CD4-positive, CD25-positive, alpha-beta regulatory T cell (primary cell): ENCODE results near the gene KPNB1. TPM values are rescaled to one million over a fixed set of nuclear protein-coding genes. Genes with fewer than 3 reads are reported as not detected.

Experiments
- ATAC-seq, 2 donors: fragments of 150-1000 bp; cut with Tn5 transposase; one replicate each; pipeline ENCODE4 v1.10.0; 2021; ENCODE audit warnings: low read depth in 2 of 2, moderate number of reproducible peaks in 2 of 2, moderate library complexity in 1 of 2
- DNase-seq, 3 donors: peaks; one replicate each; pipeline versions ENCODE4 v3.0.0 to v3.0.0-alpha.2; 2012 to 2022; ENCODE audit warnings: mixed read lengths in 1 of 3
- H3K27ac ChIP-seq: one replicate; pipeline ENCODE4 v1.7.0; 2013; ENCODE audit warnings: mild to moderate bottlenecking, low read length; ENCODE audit not compliant: insufficient read depth, poor library complexity, severe bottlenecking
- H3K27me3 ChIP-seq: one replicate; pipeline ENCODE4 v1.7.0; 2013; ENCODE audit warnings: low read length; ENCODE audit not compliant: control insufficient read depth, insufficient read depth
- H3K36me3 ChIP-seq: one replicate; pipeline ENCODE4 v1.7.0; 2013; ENCODE audit warnings: mild to moderate bottlenecking, low read length, moderate library complexity; ENCODE audit not compliant: control insufficient read depth, insufficient read depth
- H3K4me1 ChIP-seq: 2 replicates; pipeline ENCODE4 v1.7.0; 2013; ENCODE audit warnings: mild to moderate bottlenecking, low read length; ENCODE audit not compliant: insufficient read depth, control insufficient read depth, poor library complexity, severe bottlenecking
- H3K4me3 ChIP-seq: one replicate; pipeline ENCODE4 v1.7.0; 2013; ENCODE audit warnings: low read depth, mild to moderate bottlenecking, low read length, moderate library complexity
- H3K9me3 ChIP-seq, 2 experiments: 1 replicate in 1 of 2; 2 replicates in 1 of 2; pipeline ENCODE4 v1.7.0; 2013; ENCODE audit warnings: low read length in 2 of 2, mild to moderate bottlenecking in 1 of 2, moderate library complexity in 1 of 2; ENCODE audit not compliant: control insufficient read depth in 2 of 2
- H3K27ac Mint-ChIP-seq, 3 donors: one replicate each; pipeline ENCODE4 v1.8.0; 2020 to 2022; ENCODE audit warnings: mild to moderate bottlenecking in 3 of 3, mixed read lengths in 3 of 3, moderate library complexity in 2 of 3
- H3K27me3 Mint-ChIP-seq: one replicate; pipeline ENCODE4 v1.8.0; 2022; ENCODE audit warnings: mild to moderate bottlenecking, mixed read lengths
- H3K36me3 Mint-ChIP-seq: one replicate; pipeline ENCODE4 v1.8.0; 2020; ENCODE audit warnings: mixed read lengths
- H3K4me1 Mint-ChIP-seq, 4 donors: one replicate each; pipeline ENCODE4 v1.8.0; 2020 to 2022; ENCODE audit warnings: mixed read lengths in 4 of 4, mild to moderate bottlenecking in 1 of 4
- H3K4me3 Mint-ChIP-seq, 4 donors: one replicate each; pipeline ENCODE4 v1.8.0; 2020 to 2022; ENCODE audit warnings: mild to moderate bottlenecking in 4 of 4, mixed read lengths in 4 of 4, moderate library complexity in 3 of 4
- H3K9me3 Mint-ChIP-seq, 7 donors: one replicate each; pipeline ENCODE4 v1.8.0; 2020 to 2022; ENCODE audit warnings: mixed read lengths in 7 of 7, mild to moderate bottlenecking in 3 of 7, moderate library complexity in 2 of 7
- polyA plus RNA-seq, 4 donors: library from polyadenylated mRNA; unstranded; fragments of 300-500 nt; fragmentation: Illumina TruSeq; gene quantifications; one replicate each; pipeline ENCODE4 v1.2.3, GENCODE V29; 2021
- total RNA-seq: library from RNA; stranded (reverse); gene quantifications from one replicate; pipeline ENCODE4 v1.2.3, GENCODE V29; 2022

KPNB1 gene
- total and polyA plus RNA-seq, 5 donors from 2014 or later = 20.4 to 242 (median 24.7) TPM

DNA sequence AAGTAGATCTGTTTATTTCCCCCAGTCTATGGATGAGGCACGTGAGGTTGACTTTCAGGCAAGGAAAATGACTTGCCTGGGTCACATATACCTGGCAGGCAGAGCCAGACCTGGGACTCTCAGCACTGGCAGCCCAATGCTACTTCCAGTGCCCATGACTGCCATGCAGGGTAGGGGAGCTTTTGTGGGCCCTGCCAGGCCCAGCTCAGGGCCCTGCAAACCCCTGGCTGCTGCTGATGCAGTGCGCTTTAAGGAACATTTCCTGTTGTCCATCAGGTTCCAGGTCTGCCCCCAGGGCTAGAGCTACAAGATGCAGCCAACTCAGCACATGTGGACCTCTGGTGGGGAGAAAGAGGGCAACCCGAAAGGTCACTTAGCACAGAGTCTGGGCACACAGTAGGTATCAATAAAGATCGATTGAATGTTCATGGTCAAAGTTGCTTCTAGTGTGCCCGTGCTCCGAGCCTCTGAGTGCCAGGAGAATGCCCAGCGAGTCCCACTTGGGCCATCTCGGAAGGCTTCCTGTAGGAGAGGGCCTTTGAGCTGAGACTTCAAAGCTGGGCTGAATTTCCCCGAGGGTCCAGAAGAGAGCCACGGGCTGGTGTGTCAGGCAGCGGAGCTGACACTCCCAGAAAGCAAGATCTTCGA is 82.8 kb downstream of the KPNB1 start:
- Histone ChIP-seq H3K27me3 (peaks cover 2% of the 10 kb centered on the region), H3K4me1 (peaks cover 32% of the 10 kb centered on the region), H3K36me3 (no peaks in the 10 kb centered on the region), H3K9me3 (no peaks in the 10 kb centered on the region), H3K4me3 (no peak overlapping the region), H3K27ac (peak overlapping the region; percentile 69)
- Mint-ChIP-seq H3K27me3 (peaks cover 10% of the 10 kb centered on the region), H3K9me3 (no peaks in the 10 kb centered on the region), H3K4me1 (peaks cover 5 to 45% (median 6%) of the 10 kb centered on the region in 4 donors), H3K4me3 (peak overlapping the region; percentile 76 to 90 (median 84)), H3K27ac (peak overlapping the region in 1 of 3 donors; percentile 78), H3K36me3 (no peaks in the 10 kb centered on the region)
- DNase-seq = no peak
- ATAC-seq = no peak

GRCh38 chr17:47733047-47733673 is 83.4 kb downstream of the KPNB1 start, which contains the start of gene TBX21:
TBX21 (plus strand) TSS chr17:47733236; CDS start chr17:47733455, 219 bp downstream.
- Histone ChIP-seq H3K9me3 (no peaks in the 10 kb centered on the region), H3K36me3 (no peaks in the 10 kb centered on the region), H3K27ac (peak within 1 kb of the TSS; percentile 69), H3K27me3 (peaks cover 2% of the 10 kb centered on the region), H3K4me1 (peaks cover 32% of the 10 kb centered on the region), H3K4me3 (peak within 1 kb of the TSS; percentile 69)
- Mint-ChIP-seq H3K4me1 (peaks cover 5 to 46% (median 6%) of the 10 kb centered on the region in 4 donors), H3K27me3 (peaks cover 10% of the 10 kb centered on the region), H3K27ac (peak within 1 kb of the TSS; percentile 48 to 88 (median 88)), H3K36me3 (no peaks in the 10 kb centered on the region), H3K9me3 (no peaks in the 10 kb centered on the region), H3K4me3 (peak within 1 kb of the TSS; percentile 95 to 100 (median 98))
- ATAC-seq (peak; percentile 96), DNase-seq (peak; percentile 78 to 95 (median 87))

GRCh38 chr17:47733674-47734410 is 84.1 kb downstream of the KPNB1 start:
- peaks cover 10% of the 10 kb centered on the region for H3K27me3 Mint-ChIP-seq
- H3K27ac ChIP-seq = peak overlapping the region; percentile 69
- peak overlapping the region; percentile 95 to 100 (median 98) for H3K4me3 Mint-ChIP-seq
- H3K4me1 Mint-ChIP-seq = peaks cover 5 to 49% (median 6%) of the 10 kb centered on the region in 4 donors
- no peaks in the 10 kb centered on the region for H3K36me3 ChIP-seq
- H3K4me3 ChIP-seq = peak overlapping the region; percentile 69
- peak; percentile 0 to 57 (median 18) for DNase-seq
- H3K4me1 ChIP-seq = peaks cover 32% of the 10 kb centered on the region
- no peaks in the 10 kb centered on the region for H3K9me3 ChIP-seq
- peak overlapping the region; percentile 48 to 88 (median 88) for H3K27ac Mint-ChIP-seq
- peak in 1 of 2 donors; percentile 4 for ATAC-seq
- no peaks in the 10 kb centered on the region for H3K36me3 Mint-ChIP-seq
- H3K27me3 ChIP-seq = peaks cover 2% of the 10 kb centered on the region
- H3K9me3 Mint-ChIP-seq = no peaks in the 10 kb centered on the region

GRCh38 chr17:47735139-47735464 is 85.4 kb downstream of the KPNB1 start:
- peak overlapping the region; percentile 85 to 100 (median 96) for H3K4me3 Mint-ChIP-seq
- peaks cover 4% of the 10 kb centered on the region for H3K27me3 Mint-ChIP-seq
- H3K27ac Mint-ChIP-seq = peak overlapping the region in 2 of 3 donors; percentile 88
- Histone ChIP-seq H3K4me1 (peaks cover 32% of the 10 kb centered on the region), H3K27me3 (peaks cover 2% of the 10 kb centered on the region), H3K9me3 (no peaks in the 10 kb centered on the region), H3K27ac (peak overlapping the region; percentile 51), H3K4me3 (peak overlapping the region; percentile 69), H3K36me3 (no peaks in the 10 kb centered on the region)
- H3K36me3 Mint-ChIP-seq = no peaks in the 10 kb centered on the region
- H3K4me1 Mint-ChIP-seq = peaks cover 5 to 49% (median 6%) of the 10 kb centered on the region in 4 donors
- no peak for ATAC-seq
- DNase-seq = no peak
- no peaks in the 10 kb centered on the region for H3K9me3 Mint-ChIP-seq

Other genes with a start within 250 kb of the KPNB1 start
- gene NPEPPS, start 118.8 kb upstream of the KPNB1 start, total RNA-seq = 118 TPM
- gene NPEPPS, start 118.8 kb upstream of the KPNB1 start, polyA plus RNA-seq = 10 to 100 TPM; 40.6 to 50.1 (median 41.5) TPM
- gene TBKBP1, start 44.2 kb downstream of the KPNB1 start, total RNA-seq = 6.1 TPM
- under 1 TPM; 0.11 to 0.60 (median 0.51) TPM for gene TBKBP1, start 44.2 kb downstream of the KPNB1 start, polyA plus RNA-seq
- gene TBX21, start 83.3 kb downstream of the KPNB1 start, total RNA-seq = 15.7 TPM
- 1 to 10 TPM; 3.8 to 8.5 (median 5.2) TPM for gene TBX21, start 83.3 kb downstream of the KPNB1 start, polyA plus RNA-seq
- 46.1 TPM for gene OSBPL7, start 171.9 kb downstream of the KPNB1 start, total RNA-seq
- gene OSBPL7, start 171.9 kb downstream of the KPNB1 start, polyA plus RNA-seq = 1 to 10 TPM; 2.1 to 5.1 (median 3.4) TPM
- gene MRPL10, start 181.6 kb downstream of the KPNB1 start, total RNA-seq = 40.8 TPM
- gene MRPL10, start 181.6 kb downstream of the KPNB1 start, polyA plus RNA-seq = 10 to 100 TPM; 47.2 to 58.8 (median 54.2) TPM
- gene LRRC46, start 181.8 kb downstream of the KPNB1 start, total RNA-seq = 0.20 TPM
- under 1 TPM; 0.11 to 0.48 (median 0.21) TPM for gene LRRC46, start 181.8 kb downstream of the KPNB1 start, polyA plus RNA-seq
- gene SCRN2, start 191.4 kb downstream of the KPNB1 start, total RNA-seq = 24.4 TPM
- gene SCRN2, start 191.4 kb downstream of the KPNB1 start, polyA plus RNA-seq = 10 to 100 TPM; 15.9 to 30.9 (median 21.2) TPM
- 0.17 TPM for gene SP6, start 201.2 kb downstream of the KPNB1 start, total RNA-seq
- not detected for gene SP6, start 201.2 kb downstream of the KPNB1 start, polyA plus RNA-seq
- 35.0 TPM for gene SP2, start 246.3 kb downstream of the KPNB1 start, total RNA-seq
- gene SP2, start 246.3 kb downstream of the KPNB1 start, polyA plus RNA-seq = 1 to 10 TPM; 6.2 to 7.5 (median 6.6) TPM